Daoy (cell line): ENCODE data around the gene PDE4D. TPM values are rescaled to one million over a fixed set of nuclear protein-coding genes. Genes with fewer than 3 reads are reported as not detected.

ENCODE experiments used
- DNase-seq: peaks from one replicate; pipeline ENCODE4 v3.0.0-alpha.2; 2015; ENCODE audit warnings: low read depth
- total RNA-seq: library from RNA; depleted of rRNA; stranded (reverse); fragments of >200 nt; shearing (Covaris generic); gene quantifications from 2 replicates; pipeline ENCODE4 v1.2.3, GENCODE V29; 2014

Gene PDE4D
- total RNA-seq, 1 experiment from 2014 or later, result 23.1 TPM

GRCh38 chr5:59366784-59367183 lies 526.7 kb downstream of the PDE4D start:
- no peak for DNase-seq

GRCh38 chr5:59362438-59362837 lies 531.1 kb downstream of the PDE4D start:
- DNase-seq, result no peak

- DNase-seq, result no peak
Measured at GRCh38 chr5:59361454-59361853, 532.1 kb downstream of the PDE4D start.

GRCh38 chr5:59360130-59360555 lies 533.4 kb downstream of the PDE4D start:
- no peak for DNase-seq

GRCh38 chr5:59358005-59358861 lies 535.3 kb downstream of the PDE4D start:
- DNase-seq, result peak; percentile 23

- DNase-seq, result peak; percentile 21
Measured at GRCh38 chr5:59357381-59357977, 536.0 kb downstream of the PDE4D start.

GRCh38 chr5:59356813-59357380 lies 536.6 kb downstream of the PDE4D start:
- no peak for DNase-seq

GRCh38 chr5:59354811-59355210 lies 538.7 kb downstream of the PDE4D start:
- no peak for DNase-seq

GRCh38 chr5:59354274-59354673 lies 539.3 kb downstream of the PDE4D start:
- DNase-seq, result no peak

GRCh38 chr5:59351076-59351794 lies 542.3 kb downstream of the PDE4D start:
- DNase-seq, result no peak

GRCh38 chr5:59348189-59348588 lies 545.3 kb downstream of the PDE4D start:
- DNase-seq, result peak; percentile 14

- DNase-seq, result no peak
Measured at GRCh38 chr5:59346982-59347381, 546.5 kb downstream of the PDE4D start.

- no peak for DNase-seq
Measured at GRCh38 chr5:59346514-59346913, 547.0 kb downstream of the PDE4D start.

- no peak for DNase-seq
Measured at GRCh38 chr5:59342181-59342580, 551.3 kb downstream of the PDE4D start.

- DNase-seq, result no peak
Measured at GRCh38 chr5:59341760-59342159, 551.8 kb downstream of the PDE4D start.

GRCh38 chr5:59341155-59341554 lies 552.4 kb downstream of the PDE4D start:
- no peak for DNase-seq

GRCh38 chr5:59340637-59341036 lies 552.9 kb downstream of the PDE4D start:
- no peak for DNase-seq

GRCh38 chr5:59337240-59337639 lies 556.3 kb downstream of the PDE4D start:
- DNase-seq, result no peak

- no peak for DNase-seq
Measured at GRCh38 chr5:59335544-59335943, 558.0 kb downstream of the PDE4D start.

- no peak for DNase-seq
Measured at GRCh38 chr5:59333416-59333815, 560.1 kb downstream of the PDE4D start.

- no peak for DNase-seq
Measured at GRCh38 chr5:59332236-59332973, 561.1 kb downstream of the PDE4D start.

- no peak for DNase-seq
Measured at GRCh38 chr5:59330680-59331079, 562.8 kb downstream of the PDE4D start.
